Mesendoderm (in vitro differentiated cells): ENCODE measurements around the gene CASKIN2.

ENCODE experiments used
- DNase-seq: peaks from one replicate; pipeline ENCODE4 v3.0.0; 2013
- H2AK5ac ChIP-seq: 2 replicates; pipeline ENCODE4 v1.6.1; 2013; ENCODE audit warnings: low read length, inconsistent platforms
- H2BK120ac ChIP-seq: 2 replicates; pipeline ENCODE4 v1.6.1; 2013; ENCODE audit warnings: low read depth, mild to moderate bottlenecking, low read length, moderate library complexity, mixed read lengths
- H2BK15ac ChIP-seq: replicated peaks from 2 replicates; pipeline ENCODE4 v1.6.1; 2013; ENCODE audit warnings: low read depth, mild to moderate bottlenecking, moderate library complexity
- H2BK5ac ChIP-seq: 2 replicates; pipeline ENCODE4 v1.6.1; 2013; ENCODE audit warnings: low read length, inconsistent platforms
- H3K18ac ChIP-seq: 2 replicates; pipeline ENCODE4 v1.6.1; 2013; ENCODE audit warnings: mild to moderate bottlenecking, low read length, mixed read lengths
- H3K23ac ChIP-seq: one replicate; pipeline ENCODE4 v1.6.1; 2013; ENCODE audit warnings: low read length
- H3K27ac ChIP-seq: 2 replicates; pipeline ENCODE4 v1.5.1; 2013; ENCODE audit warnings: low read depth, mild to moderate bottlenecking, inconsistent platforms, low read length, moderate library complexity
- H3K27me3 ChIP-seq: 2 replicates; pipeline ENCODE4 v1.6.1; 2013; ENCODE audit warnings: low read length, control low read depth, mild to moderate bottlenecking, inconsistent platforms; ENCODE audit not compliant: insufficient read depth, poor library complexity
- H3K36me3 ChIP-seq: 2 replicates; pipeline ENCODE4 v1.6.1; 2013; ENCODE audit warnings: low read length, inconsistent platforms; ENCODE audit not compliant: control insufficient read depth, insufficient read depth
- H3K4ac ChIP-seq: one replicate; pipeline ENCODE4 v1.6.1; 2013; ENCODE audit warnings: low read depth, mild to moderate bottlenecking, low read length, moderate library complexity
- H3K4me1 ChIP-seq: 2 replicates; pipeline ENCODE4 v1.6.1; 2013; ENCODE audit warnings: low read depth, low read length, inconsistent platforms; ENCODE audit not compliant: control insufficient read depth
- H3K4me2 ChIP-seq: 2 replicates; pipeline ENCODE4 v1.6.1; 2013; ENCODE audit warnings: low read length
- H3K4me3 ChIP-seq: 2 replicates; pipeline ENCODE4 v1.5.1; 2013; ENCODE audit warnings: mild to moderate bottlenecking, low read length
- H3K56ac ChIP-seq: one replicate; pipeline ENCODE4 v1.6.1; 2013; ENCODE audit warnings: low read length
- H3K79me1 ChIP-seq: 2 replicates; pipeline ENCODE4 v1.6.1; 2013; ENCODE audit warnings: low read length, inconsistent platforms
- H3K79me2 ChIP-seq: 2 replicates; pipeline ENCODE4 v1.6.1; 2013; ENCODE audit warnings: mild to moderate bottlenecking, low read length; ENCODE audit not compliant: control insufficient read depth, insufficient read depth
- H3K9ac ChIP-seq: 2 replicates; pipeline ENCODE4 v1.6.1; 2013; ENCODE audit warnings: low read length, inconsistent platforms
- H4K5ac ChIP-seq: one replicate; pipeline ENCODE4 v1.6.1; 2013; ENCODE audit warnings: low read length
- H4K8ac ChIP-seq: one replicate; pipeline ENCODE4 v1.6.1; 2013; ENCODE audit warnings: low read depth, mild to moderate bottlenecking, control low read depth, low read length, moderate library complexity
- WGBS: extraction: QIAGEN DNeasy Blood & Tissue Kit; methylation state at CpG from one replicate; pipeline ENCODE4 v1.1.7; 2013; ENCODE audit warnings: low lambda C conversion rate, missing lambda C conversion rate; ENCODE audit not compliant: insufficient coverage; ENCODE audit errors: extremely low coverage; 5-methylcytosine and 5-hydroxymethylcytosine counted together

Gene CASKIN2

DNA sequence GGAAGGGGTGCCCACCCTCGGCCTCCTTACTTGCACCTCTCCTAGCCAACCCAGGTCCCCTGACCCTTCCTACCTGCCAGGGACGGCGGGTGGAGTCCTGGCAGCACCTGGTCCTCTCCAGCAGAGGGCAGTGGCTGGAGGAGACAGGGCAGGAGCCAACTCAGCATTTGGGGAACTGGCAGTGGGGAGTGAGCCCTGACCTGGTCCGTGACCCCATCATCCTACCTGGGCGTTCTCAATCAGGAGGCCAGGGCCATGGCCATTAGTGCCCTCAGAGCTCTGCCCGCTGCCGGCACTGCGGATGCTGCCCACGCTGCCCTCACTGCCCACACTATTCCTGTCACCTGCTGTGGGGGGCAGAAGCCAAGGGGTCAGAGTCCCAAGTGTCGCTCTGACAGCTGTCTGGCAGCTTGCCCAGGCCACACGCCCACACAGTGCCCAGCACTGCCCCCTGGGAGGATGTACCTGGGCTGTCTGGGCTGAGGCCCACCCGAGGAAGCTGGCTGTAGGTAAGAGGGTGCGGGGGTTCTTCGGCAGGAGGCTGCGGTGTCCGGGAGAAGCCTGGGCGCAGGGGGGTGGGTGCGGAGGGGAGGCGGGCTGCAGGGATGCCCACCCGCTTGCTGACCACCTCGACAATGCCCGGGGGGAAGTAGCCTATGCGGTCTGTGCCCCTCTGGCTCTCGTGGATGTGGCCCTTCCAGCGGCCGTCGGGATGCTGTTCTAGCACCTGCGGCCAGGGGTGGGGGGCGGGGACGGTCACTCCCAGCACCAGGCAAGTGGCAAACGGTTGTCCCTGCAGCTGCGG, 10.8 kb downstream of the CASKIN2 start:
- Histone ChIP-seq H2BK120ac (no peak overlapping the region), H3K9ac (no peak overlapping the region), H3K79me2 (no peaks in the 10 kb centered on the region), H3K36me3 (peaks cover 3% of the 10 kb centered on the region), H4K8ac (no peak overlapping the region), H3K27me3 (no peaks in the 10 kb centered on the region), H3K4me3 (no peak overlapping the region), H3K56ac (no peak overlapping the region), H3K18ac (no peak overlapping the region), H4K5ac (no peak overlapping the region), H2AK5ac (no peak overlapping the region), H3K4me2 (no peak overlapping the region), H2BK15ac (no peak overlapping the region), H3K4me1 (no peaks in the 10 kb centered on the region), H3K4ac (no peak overlapping the region), H3K27ac (no peak overlapping the region), H2BK5ac (no peak overlapping the region), H3K79me1 (no peaks in the 10 kb centered on the region), H3K23ac (no peak overlapping the region)
- WGBS, result no CpG with 5 or more reads among the region's 32 CpGs
- DNase-seq, result peak; percentile 49

GRCh38 chr17:75503976-75504346, 11.4 kb downstream of the CASKIN2 start:
- no CpG with 5 or more reads among the region's 13 CpGs for WGBS
- Histone ChIP-seq H3K18ac (no peak overlapping the region), H3K4me2 (no peak overlapping the region)

GRCh38 chr17:75503337-75503950, 11.9 kb downstream of the CASKIN2 start:
- no peak for DNase-seq
- Histone ChIP-seq H3K18ac (no peak overlapping the region), H2BK120ac (no peak overlapping the region), H3K27ac (no peak overlapping the region), H3K79me1 (no peaks in the 10 kb centered on the region), H3K4me1 (no peaks in the 10 kb centered on the region), H4K5ac (no peak overlapping the region), H3K27me3 (no peaks in the 10 kb centered on the region), H3K79me2 (no peaks in the 10 kb centered on the region), H3K9ac (no peak overlapping the region), H3K4me3 (no peak overlapping the region), H2BK5ac (no peak overlapping the region), H4K8ac (no peak overlapping the region), H3K36me3 (peaks cover 3% of the 10 kb centered on the region), H2AK5ac (no peak overlapping the region), H3K23ac (no peak overlapping the region), H3K56ac (no peak overlapping the region), H2BK15ac (no peak overlapping the region), H3K4me2 (no peak overlapping the region), H3K4ac (no peak overlapping the region)
- no CpG with 5 or more reads among the region's 23 CpGs for WGBS

More at GRCh38 chr17:75503976-75504346, 11.4 kb downstream of the CASKIN2 start:
- H4K5ac ChIP-seq, result no peak overlapping the region
- no peak overlapping the region for H3K56ac ChIP-seq
- H4K8ac ChIP-seq, result no peak overlapping the region
- peaks cover 3% of the 10 kb centered on the region for H3K36me3 ChIP-seq
- H3K4me3 ChIP-seq, result no peak overlapping the region
- H3K27ac ChIP-seq, result no peak overlapping the region
- no peak for DNase-seq
- no peaks in the 10 kb centered on the region for H3K27me3 ChIP-seq
- H3K4ac ChIP-seq, result no peak overlapping the region
- no peaks in the 10 kb centered on the region for H3K79me1 ChIP-seq
- no peak overlapping the region for H3K9ac ChIP-seq
- H2AK5ac ChIP-seq, result no peak overlapping the region
- H2BK15ac ChIP-seq, result no peak overlapping the region
- no peaks in the 10 kb centered on the region for H3K79me2 ChIP-seq
- H3K4me1 ChIP-seq, result no peaks in the 10 kb centered on the region
- H2BK5ac ChIP-seq, result no peak overlapping the region
- no peak overlapping the region for H3K23ac ChIP-seq
- H2BK120ac ChIP-seq, result no peak overlapping the region

DNA sequence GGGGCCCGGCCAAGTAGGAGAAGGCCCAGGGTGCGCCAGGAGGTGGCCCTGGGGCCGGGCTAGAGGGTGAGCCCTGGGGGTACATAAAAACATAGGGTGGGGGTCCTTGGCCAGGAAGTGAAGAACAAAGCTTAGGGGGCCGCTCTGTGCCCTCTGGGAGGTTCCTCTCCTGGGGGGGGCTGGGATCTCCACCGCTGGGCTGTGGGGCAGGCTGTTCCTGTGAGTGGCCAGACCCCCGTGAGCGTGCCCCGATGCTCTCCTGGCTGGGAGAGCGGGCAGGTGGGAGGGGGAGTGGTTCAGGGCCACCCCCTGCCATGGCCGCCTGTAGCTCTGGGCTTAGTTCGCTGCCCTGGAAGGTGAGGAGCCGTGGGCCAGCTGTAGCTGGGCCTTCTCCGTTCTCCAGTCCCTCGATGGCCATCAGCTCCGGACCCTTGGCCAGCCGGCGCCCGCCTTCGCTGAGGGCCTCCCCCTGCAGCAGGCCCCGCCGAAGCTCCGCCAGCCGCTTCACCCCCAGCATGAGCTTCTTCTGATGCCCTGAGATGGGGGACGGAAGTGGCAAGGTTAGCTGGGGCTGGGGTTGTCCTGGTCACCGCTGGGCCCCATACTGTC, 12.5 kb downstream of the CASKIN2 start:
- H2AK5ac ChIP-seq, result no peak overlapping the region
- no peak overlapping the region for H4K5ac ChIP-seq
- no peak overlapping the region for H3K18ac ChIP-seq
- H3K27ac ChIP-seq, result no peak overlapping the region
- no peak overlapping the region for H3K56ac ChIP-seq
- no peaks in the 10 kb centered on the region for H3K79me1 ChIP-seq
- H3K4me3 ChIP-seq, result no peak overlapping the region
- no peaks in the 10 kb centered on the region for H3K27me3 ChIP-seq
- no peak overlapping the region for H3K23ac ChIP-seq
- H3K4me1 ChIP-seq, result no peaks in the 10 kb centered on the region
- DNase-seq, result no peak
- H2BK15ac ChIP-seq, result no peak overlapping the region
- no peak overlapping the region for H3K9ac ChIP-seq
- H3K79me2 ChIP-seq, result no peaks in the 10 kb centered on the region
- no peak overlapping the region for H3K4me2 ChIP-seq
- no peak overlapping the region for H2BK120ac ChIP-seq
- no CpG with 5 or more reads among the region's 25 CpGs for WGBS
- peaks cover 3% of the 10 kb centered on the region for H3K36me3 ChIP-seq
- H2BK5ac ChIP-seq, result no peak overlapping the region
- H4K8ac ChIP-seq, result no peak overlapping the region
- H3K4ac ChIP-seq, result no peak overlapping the region

DNA sequence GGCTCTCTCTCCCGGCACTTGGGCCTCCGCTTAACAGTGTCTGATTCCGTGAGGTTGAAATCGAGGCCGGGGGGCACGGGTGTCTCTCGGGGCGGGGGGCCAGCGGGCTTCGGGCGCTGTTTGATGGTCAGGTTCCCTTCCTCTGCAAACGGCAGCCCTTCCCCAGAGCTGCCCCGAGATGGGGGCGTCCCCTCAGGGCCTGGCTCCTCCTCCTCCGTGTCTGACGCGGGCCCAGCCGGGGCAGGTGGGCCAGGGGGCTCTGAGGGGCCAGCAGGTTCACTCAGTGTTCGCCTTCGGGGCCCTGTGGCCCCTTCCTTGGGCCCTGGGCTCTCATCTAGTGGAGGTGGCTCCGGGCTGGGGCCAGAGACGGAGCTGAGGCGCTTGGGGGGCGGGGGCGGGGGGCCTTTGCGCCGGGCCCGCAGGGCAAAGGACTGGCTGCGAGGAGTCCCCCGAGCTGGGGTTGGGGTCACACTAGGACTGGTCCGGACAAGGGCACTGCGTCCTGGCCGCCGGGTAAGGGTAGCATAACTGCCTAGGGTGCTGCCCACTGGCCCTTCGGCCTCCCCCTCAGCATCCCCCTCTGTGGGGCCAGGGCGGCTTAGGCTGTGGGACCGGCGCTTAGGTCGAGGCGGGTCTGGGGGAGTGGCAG, 13.1 kb downstream of the CASKIN2 start:
- DNase-seq, result no peak
- no peak overlapping the region for H3K4me3 ChIP-seq
- H4K5ac ChIP-seq, result no peak overlapping the region
- H2AK5ac ChIP-seq, result no peak overlapping the region
- no peak overlapping the region for H2BK120ac ChIP-seq
- H3K4me2 ChIP-seq, result no peak overlapping the region
- H3K79me2 ChIP-seq, result no peaks in the 10 kb centered on the region
- no peak overlapping the region for H3K23ac ChIP-seq
- no peaks in the 10 kb centered on the region for H3K4me1 ChIP-seq
- no peak overlapping the region for H3K18ac ChIP-seq
- H2BK15ac ChIP-seq, result no peak overlapping the region
- H3K4ac ChIP-seq, result no peak overlapping the region
- no peak overlapping the region for H2BK5ac ChIP-seq
- H3K27ac ChIP-seq, result no peak overlapping the region
- no peaks in the 10 kb centered on the region for H3K79me1 ChIP-seq
- H4K8ac ChIP-seq, result no peak overlapping the region
- H3K36me3 ChIP-seq, result peaks cover 3% of the 10 kb centered on the region
- no peak overlapping the region for H3K9ac ChIP-seq
- no peaks in the 10 kb centered on the region for H3K27me3 ChIP-seq
- no CpG with 5 or more reads among the region's 40 CpGs for WGBS
- H3K56ac ChIP-seq, result no peak overlapping the region
